NCI-H345 treated with DMSO at 0.1 percent for 48 hours (cell line): ENCODE data around the gene FHOD1.

Experiments
- DNase-seq: peaks from one replicate; lab custom pipeline; 2025; ENCODE audit not compliant: unreplicated experiment; lab: John Stamatoyannopoulos, UW

Gene FHOD1

DNA sequence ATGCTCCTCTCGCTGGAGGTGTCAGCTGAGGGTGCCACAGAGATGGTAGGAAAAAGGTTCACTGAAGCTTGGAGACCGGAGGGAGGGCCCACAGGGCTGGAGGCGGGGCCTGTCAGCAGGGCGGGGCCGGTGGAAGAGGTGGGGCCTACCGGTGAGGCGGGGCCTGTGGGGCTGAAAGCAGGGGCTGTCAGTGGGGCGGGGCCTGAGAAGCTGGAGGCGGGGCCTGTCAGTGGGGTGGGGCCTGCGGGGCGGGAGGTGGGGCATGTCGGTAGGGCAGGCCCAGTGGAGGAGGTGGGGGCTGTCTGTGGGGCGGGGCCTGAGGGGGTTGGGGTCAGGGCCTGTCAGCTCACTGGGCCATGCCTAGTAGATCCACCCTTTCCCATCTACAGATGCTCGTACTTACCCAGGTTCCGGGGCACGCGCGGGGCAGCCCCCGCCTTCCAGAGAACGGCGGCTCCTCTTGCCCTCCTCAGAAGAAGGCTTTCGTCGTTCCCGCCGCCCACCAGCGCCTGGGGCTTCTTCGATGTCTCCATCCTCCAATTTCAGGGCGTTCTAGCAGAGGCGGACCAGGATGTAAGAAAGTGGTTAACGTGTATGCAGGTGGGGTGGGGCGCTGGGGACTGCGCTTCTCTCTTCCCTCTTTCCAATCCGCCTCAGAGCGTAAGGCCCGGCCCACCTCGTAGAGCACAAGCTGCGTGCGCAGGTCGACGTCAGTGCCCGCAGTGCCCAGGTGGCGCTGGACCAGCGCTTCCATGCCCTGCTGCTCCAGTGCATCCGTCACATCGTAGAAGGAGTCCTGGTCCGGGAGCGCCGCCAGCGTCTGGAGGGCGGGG, 10.5 kb downstream of the FHOD1 start:
- DNase-seq, result no peak

DNA sequence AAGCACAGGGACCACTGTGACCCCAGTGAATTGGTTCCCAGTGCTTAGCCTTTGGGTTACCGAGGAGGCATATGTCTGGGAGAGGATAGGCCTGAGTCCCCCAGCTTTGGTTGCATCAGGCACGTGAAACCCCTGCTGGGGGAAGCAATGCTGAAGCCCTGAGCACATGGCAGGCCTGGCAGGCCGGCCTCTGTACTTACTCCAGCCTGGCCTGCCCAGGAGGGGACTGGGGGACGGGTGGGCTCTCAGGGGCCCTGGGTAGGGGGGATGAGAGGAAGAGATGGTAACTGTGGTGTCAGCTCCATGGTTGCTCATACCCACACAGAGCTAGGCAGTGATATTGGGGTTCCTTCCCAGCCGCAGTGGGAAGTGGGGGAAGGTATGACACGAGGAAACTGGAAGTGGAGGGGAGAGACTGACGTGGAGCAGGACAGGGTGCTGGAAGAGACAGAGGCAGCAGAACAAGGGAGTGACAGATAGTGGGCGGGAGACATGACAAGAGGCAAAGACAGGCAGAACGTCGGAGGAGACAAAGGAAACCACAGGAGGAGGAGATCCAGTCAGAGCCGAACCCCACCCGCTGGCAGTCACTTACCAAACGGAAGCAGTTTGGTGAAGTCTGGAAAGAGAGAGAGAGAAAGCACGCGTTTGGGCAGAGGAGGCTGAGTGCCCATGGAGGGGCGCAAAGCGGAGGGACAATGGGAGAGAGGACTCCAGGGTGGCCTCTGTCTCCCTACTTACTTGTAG, 11.3 kb downstream of the FHOD1 start:
- no peak for DNase-seq

DNA sequence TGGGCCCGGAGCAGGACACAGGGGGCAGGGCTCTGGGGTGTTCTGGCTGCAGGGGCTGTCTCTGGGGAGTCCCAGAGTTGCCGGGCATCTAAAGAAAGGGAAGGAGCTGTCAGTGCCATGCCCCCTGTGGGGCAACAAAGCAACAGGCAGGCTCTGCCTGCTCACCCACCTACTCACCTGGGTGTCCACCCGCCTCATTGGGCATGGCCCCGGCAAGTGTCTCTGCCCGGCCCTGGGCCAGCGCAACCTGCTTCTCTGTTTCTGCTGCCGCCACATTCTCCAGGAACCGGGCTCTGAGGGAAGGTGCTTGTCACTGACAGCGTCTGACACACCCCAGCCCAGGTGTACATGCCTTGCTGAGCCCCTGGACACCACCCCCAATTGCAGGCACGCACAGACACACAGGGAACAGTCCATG, 13.1 kb downstream of the FHOD1 start:
- DNase-seq, result no peak

DNA sequence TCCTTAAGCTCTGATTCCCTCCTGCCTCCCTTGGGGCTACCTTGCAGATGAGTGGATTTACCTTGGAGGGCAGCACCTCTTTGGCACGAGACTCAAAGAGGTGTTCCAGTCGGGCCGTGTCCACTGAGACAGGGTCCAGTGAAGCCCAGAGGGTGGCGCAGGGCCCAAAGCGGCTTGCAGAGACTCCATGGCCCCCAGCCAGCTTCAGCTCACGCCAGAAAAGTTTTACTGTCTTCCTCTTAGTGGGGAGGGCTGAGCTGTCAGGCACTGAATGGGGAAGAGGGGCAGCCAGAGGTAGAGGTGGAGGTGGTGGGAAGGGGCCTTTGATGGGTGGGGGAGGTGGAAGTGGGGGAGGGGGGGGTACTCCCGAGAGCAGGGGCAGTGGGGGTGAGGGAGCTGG, 13.7 kb downstream of the FHOD1 start:
- no peak for DNase-seq

DNA sequence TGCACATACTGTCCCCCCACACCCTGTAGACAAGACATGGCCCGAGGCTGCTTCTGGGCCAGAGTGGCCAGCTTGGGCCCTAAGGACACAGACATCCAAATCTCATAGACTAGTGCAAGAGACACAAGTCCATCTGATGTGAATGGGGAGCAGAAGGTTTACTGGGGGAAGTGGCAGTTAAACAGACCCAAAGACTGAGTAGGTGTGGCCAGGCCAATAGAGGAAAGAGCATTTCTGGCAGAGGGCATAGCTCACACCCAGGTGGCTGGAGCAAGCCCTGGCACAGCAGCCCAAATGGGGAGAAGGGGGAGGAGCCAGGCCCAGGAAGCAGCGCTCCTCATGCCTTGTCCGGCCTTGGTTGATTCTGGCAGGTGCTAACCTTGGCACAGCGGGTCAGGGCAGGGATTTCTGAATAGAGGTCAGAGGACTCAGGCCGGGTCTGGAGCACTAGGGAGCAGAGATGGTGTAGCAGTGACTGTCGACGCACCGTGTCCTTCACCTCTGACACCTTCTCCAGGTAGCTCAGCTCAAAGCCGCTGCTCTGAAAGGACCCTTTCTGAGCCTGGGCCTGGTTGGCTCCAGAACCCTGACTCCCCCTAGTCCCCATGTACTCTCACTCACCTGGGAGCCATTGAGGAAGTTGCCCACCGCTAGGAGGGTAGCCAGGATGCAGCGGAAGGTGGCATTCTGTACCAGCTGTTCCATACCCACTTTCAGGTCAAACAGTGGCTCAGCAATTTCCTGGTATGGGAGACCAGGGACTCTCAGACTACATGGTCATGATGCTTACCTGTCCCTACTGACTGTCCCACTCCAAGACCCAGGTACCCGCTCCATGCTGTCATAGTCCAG, 16.2 kb downstream of the FHOD1 start:
- no peak for DNase-seq

DNA sequence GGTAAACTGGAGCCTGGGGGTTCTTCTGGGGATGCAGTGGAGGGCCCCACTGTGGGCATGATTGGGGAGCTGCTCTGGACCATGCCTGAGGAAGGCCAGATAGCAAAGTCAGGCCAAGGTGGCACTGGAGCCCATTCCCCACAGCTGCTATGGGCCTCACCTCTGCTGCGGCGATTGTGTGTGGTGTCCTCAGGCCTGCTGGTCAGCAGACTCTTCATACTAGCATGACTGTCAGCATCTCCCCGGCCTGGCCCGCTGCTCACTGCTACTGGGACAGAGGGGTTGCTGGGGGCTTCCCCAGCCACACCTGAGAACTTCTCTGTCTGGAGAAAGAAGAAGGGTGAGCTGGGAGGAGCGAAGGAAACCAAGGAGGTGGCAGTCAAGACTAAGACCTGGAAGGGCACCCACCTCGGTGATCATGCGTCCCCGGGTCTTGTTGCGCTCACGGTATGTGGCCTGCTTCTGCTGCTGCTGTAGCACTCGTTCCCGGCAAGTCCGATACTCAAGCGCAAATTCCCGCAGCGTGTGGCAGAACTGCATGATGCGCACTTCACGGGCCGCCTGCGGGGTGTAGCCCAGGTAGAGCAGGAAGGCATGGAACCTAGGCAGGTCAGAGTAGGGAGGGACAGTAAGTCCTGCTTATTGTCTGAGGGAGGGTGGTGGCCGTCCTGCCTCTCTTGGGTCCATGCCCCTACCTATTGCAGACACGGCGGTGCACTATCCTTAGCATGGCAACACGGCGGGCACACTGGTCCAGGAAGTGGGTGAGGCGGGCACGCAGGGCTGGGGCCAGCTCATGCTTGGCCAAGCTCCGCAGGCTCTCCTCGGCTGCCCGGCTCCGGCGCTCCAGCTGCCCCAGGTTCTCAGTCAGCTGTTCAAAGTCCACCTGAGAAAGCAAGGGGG, 17.1 kb downstream of the FHOD1 start:
- no peak for DNase-seq

DNA sequence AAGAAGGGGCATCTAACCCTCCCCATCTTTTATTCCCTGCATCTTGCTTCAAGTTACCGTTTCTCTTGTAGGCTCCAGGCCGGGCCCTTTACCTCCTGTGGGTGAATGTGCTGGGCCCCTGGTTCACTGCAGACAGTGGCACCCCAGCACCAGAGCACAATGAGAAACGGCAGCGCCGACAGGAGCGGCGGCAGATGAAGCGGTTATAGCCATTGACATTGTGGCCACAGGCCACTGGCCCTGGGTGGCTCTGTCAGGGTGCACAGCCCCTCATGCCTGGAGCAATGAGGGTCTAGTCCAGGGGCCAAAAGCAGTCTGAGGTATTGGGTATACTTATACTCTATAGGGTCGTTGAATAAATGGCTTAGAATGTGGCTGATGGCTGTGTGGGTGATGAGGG, 18.4 kb downstream of the FHOD1 start:
- DNase-seq, result no peak

DNA sequence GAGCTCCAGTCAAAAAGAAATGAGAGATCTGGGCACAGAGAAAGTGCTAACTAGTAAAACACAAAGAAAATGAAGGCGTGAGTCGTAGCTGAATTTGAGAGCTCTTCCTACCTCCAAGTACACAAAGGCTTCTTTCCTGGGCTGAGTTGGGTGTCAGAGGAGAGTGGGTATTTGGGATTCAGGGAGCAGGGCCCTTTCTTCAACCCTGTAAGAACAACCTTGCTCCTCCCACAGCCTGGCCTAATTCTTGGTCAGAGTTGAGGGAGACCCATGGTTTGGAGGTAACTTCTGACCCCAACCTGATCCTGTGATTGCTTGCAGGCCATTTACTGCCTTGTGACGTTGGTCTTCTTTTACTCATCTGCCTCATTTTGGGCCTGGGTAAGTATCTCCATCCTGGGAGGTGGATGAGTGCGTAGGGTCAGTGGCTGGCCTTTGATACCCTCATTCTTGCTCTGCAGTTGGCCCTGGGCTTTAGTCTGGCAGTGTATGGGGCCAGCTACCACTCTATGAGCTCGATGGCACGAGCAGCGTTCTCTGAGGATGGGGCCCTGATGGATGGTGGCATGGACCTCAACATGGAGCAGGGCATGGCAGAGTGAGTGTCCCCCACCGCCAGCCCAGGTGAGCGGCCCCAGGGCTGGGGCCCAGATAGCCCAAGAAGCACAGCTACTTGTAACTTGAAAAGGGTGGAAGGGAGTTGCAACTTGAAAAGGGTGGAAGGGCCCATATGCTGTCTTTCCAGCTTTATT, 19.1 kb downstream of the FHOD1 start:
- DNase-seq, result no peak

DNA sequence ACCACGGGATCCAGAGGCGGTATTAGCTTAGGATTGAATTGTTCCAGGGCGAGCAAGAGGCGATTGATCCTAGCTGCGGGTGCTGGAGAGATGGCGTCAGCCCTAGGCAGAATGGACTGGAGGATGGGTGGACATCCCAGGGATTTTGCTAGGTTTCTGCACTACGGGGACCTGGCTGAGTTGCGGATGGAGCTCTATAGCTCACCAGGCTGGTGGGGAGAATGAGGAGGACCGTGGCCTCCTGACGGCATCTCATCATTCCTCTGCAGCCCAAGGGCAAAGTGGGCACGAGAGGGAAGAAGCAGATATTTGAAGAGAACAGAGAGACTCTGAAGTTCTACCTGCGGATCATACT, 19.7 kb downstream of the FHOD1 start:
- DNase-seq, result no peak

DNA sequence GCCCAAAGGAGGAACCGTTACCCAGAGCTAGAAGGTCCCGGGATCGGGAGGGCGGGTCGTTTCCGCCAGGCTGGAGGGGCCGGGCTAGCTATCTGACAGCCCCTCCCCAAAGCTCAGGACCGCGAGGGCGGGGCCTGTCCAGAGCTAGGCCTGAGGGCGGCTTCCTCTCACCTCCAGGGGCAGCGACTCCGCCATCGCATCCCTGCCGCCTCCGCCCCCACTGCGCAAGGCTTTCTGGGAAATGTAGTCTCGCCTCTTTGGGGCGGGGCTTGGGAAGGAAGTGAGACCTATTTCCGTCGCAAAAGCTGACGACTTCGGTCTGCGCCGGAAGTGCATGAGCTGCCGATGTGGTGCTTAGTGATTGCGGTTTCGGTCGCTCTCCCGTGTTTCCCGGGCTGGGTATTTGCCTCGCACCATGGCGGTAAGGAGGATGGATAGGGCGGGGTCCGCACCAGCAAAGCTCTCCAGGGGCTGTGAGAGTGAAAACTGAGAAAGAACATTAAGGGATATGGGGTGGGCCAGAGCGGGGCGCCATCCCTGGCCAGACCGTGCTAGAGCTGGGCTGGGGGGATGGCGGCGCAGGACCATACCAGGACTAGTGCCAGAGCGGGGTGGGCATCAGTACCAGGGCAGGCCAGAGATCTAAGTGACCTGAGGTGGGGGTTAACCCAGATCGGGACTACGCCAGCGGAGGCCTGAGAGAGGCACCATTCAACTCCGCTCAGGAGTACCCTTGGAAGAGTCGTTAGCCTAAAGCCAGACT, 20.3 kb downstream of the FHOD1 start, which contains the start of gene TMEM208:
TMEM208 (plus strand) TSS at position 327 of the 763 bp plus-strand sequence; CDS start at position 416, 89 bp downstream.
- peak; percentile 79 for DNase-seq

DNA sequence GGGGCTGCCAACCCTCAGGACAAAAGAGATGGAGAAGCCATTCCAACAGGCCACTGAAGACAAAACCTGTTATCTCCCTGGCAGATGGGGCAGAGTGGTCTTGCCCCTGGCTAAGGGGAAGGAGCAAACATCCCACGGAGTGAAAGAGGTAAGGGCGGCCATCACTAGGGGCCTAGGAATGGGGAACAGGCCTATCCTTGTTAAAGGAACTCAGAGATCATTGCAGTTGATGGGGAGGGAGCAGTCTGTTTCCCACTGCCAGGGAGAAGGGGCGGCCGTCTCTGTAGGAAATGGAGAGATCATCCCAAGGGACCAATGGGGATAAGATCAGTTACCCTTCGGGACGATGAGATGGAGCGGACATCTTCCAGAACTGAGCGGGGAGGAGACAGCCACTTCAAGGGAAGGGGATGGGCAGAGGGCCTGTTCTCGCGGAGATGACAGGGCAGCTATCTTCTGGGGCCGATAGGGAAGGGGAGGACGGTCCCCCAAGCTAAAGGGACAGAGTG, 20.9 kb downstream of the FHOD1 start:
- DNase-seq, result no peak

DNA sequence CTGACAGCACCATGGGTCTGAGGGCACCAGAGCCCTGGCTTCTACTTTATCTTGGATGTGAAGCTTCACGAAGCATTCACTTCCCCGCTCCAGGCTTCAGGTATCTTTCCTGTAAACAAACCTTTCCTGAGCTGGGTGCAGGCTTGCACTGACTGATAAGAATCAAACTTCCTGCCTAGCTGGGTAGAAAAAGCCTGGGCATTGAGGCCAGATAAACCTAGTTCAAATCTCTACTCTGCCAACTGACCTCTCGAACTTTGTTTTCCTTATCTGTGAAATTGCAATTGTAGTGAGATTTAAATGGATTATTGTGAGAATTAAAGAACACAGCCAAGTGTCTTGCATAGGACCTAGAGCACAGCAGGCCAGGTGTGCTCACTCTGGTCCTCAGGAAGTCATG, 23.3 kb downstream of the FHOD1 start:
- no peak for DNase-seq

DNA sequence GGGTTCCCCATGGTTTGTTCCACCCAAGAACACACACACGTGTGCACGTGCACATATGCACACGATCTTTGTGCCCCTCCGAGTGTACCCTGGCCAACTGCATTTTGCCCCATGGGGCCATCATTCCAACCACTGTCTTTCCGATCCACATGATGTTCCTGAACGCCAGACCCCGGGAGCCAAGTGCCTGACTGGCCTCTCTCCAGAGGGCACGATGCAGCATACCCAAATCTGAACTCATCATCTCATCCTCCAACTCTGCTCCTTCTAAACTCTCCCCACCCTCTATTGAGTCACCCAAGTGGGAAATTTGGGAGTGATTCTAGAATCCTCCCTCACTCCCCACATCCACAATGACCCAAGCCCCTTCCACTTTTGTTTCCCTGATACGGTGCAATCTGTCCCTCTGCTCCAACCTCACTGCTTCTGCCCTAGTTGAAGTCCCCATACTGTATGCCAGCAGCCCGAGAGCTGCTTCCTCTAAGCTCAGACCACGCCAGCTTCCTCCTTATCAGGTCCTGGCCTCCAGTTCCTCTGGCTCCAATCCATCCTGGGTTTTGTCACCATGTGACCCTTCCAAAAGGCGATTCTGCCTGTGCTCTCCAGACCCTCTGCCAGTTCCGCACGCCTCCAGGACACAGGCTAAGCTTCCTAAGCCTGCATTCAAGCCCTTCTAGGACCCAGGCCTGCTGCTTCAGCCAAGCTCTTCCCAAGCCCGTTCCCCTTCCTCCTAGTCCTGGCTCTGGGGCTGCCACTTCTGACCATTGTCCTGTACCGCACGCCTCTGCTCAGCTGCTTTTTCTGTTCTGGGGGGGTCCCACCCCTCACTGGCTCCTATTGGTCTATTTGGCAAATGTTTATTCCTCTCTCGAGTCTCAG, 30.4 kb downstream of the FHOD1 start:
- DNase-seq, result no peak

DNA sequence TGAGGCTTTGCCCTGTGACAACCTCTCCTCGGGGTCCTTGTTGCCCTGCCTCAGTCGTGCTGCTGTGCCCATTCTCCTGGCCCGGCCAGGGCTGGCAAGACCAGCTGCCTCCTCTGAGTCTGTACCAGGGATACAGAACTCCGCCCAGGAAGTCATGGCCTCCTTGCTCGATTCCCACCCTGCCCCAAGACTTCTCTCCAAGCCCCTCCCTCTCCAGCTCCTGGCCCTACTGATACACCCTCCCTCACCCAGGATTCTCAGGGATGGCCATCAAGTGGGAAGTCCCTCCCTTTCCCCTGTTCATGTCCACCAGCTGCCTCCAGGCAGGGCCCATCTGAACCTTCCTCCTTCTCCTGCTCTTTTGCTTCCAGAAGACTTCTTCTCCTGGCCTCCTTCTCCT, 31.6 kb downstream of the FHOD1 start:
- DNase-seq, result no peak

DNA sequence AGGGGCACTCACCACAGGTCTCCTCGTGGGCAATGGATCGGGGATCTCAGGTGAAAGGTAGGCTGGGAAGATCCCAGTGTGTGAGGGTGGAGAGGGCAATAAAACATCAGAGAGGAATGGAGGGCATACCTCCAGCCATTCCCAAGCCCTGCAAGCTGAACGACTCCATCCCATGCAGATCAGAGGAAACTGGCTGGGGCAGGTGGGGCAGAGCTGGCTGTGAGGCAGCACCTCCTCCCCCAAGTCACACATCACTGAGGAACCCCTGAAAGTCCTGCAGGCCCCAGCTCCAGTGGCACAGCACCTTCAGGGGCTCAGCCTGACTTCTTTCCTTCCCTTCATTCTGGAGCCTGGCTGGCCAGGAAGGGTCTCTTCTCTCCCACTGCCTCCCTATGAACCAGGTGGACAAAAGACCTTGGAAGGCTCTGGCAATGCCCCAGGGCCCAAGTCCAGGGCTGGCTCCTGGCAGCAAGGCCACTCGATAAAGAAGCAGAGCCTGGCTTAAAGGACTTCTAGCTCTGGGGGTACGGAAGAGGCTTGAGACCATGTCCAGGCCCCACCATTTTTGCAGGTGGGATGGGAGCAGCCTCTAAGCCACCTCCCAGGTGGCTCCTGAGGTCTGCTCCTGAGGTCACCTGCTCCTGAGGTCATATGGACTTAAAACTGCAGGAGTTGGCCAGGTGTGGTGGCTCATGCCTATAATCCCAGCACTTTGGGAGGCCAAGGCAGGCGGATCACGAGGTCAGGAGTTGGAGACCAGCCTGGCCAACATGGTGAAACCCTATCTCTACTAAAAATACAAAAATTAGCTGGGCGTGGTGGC, 33.9 kb downstream of the FHOD1 start:
- no peak for DNase-seq

DNA sequence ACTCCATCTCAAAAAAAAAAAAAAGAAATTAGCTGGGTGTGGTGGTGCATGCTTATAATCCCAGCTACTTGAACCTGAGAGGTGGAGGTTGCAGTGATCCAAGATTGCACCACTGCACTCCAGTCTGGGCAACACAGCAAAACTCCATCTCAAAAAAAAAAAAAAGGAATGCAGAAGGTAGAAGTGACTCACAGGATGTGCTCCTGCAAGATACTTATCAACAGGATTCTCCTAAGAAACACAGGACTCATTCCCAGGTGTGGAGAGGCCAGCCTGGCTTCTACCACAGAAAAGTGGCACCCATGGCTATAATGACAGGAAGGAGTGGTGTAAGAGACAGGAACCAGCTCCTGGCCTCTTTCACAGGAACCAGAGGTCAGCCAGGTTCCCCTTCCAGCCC, 34.5 kb downstream of the FHOD1 start:
- DNase-seq, result no peak

DNA sequence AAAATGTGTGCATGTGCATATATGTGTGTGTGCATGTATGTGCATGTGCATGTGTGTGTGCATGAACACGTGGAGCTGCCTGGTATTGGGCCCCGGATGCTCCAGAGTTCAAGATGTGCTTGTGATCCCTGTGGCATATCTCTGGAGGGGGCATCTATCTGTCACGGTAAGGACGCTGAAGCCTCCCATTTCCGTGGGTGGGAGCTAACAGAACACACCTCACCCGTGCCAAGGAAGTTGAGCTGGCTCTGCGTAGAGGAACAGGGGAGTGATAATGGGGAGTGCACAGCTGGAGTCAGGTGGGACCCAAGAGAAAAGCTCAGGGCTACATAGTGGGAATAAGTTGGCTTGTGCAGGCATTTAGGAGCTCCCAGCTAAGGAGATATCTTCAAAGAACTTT, 35.6 kb downstream of the FHOD1 start:
- no peak for DNase-seq
